H1 (cell line): ENCODE results near the gene FRMD5. TPM values are rescaled to one million over a fixed set of nuclear protein-coding genes. Genes with fewer than 3 reads are reported as not detected.

Source experiments
- ASH2L ChIP-seq: fragments of 200-600, 300-600 bp; sonication (generic); IDR thresholded peaks from one replicate; pipeline ENCODE4 v1.7.1; 2017; ENCODE audit warnings: low read length
- BACH1 ChIP-seq: IDR thresholded peaks from 2 replicates; pipeline ENCODE4 v1.6.1; 2012; ENCODE audit warnings: low read length, improper control_type of control experiment
- CBX8 ChIP-seq: fragments of 300-800, 300-1000 bp; sonication (generic); IDR thresholded peaks from 2 replicates; pipeline ENCODE4 v1.7.1; 2016; ENCODE audit warnings: low read depth, low read length, borderline replicate concordance
- HDAC6 ChIP-seq: IDR thresholded peaks from one replicate; pipeline ENCODE4 v1.7.1; 2012; ENCODE audit warnings: low read depth, mild to moderate bottlenecking, inconsistent platforms, low read length, moderate library complexity
- POU5F1 ChIP-seq: IDR thresholded peaks from 2 replicates; pipeline ENCODE4 v1.6.1; 2011; ENCODE audit warnings: low read depth, mild to moderate bottlenecking, low read length, moderate library complexity
- RBBP5 ChIP-seq: IDR thresholded peaks from 2 replicates; pipeline ENCODE4 v1.7.1; 2012; ENCODE audit warnings: low read depth, mild to moderate bottlenecking, inconsistent platforms, low read length, moderate library complexity, borderline replicate concordance
- SIX5 ChIP-seq: IDR thresholded peaks from 2 replicates; pipeline ENCODE4 v1.6.1; 2011; ENCODE audit warnings: mild to moderate bottlenecking, low read depth, low read length
- polyA plus RNA-seq, 7 experiments: library from polyadenylated mRNA; depleted of rRNA in 3 of 7; stranded (reverse) in 5 of 7; unstranded in 2 of 7; fragments of >200 nt in 5 of 7; fragments of 200-250 nt in 2 of 7; gene quantifications; 1 replicate in 5 of 7; 2 replicates in 1 of 7; 4 replicates in 1 of 7; pipeline versions ENCODE4 v1.2.1 to v1.2.3, GENCODE V29; 2011 to 2013; ENCODE audit warnings: missing spikeins in 2 of 7, mixed read lengths in 2 of 7
- total RNA-seq: library from RNA; stranded (reverse); fragmentation: NEBNext Ultra II Directional; extraction: Animal tissue kit (Norgen Biotek cat#: 25700); gene quantifications from 2 replicates; pipeline ENCODE4 v1.2.1, GENCODE V29; 2021

Gene FRMD5
- total and polyA plus RNA-seq, 2 of the 8 experiments (the other 6 are each of a cell fraction or from before 2014, with no cell fraction given) = 10.1 to 12.6 TPM

- TF ChIP-seq SIX5 = no peak
- TF ChIP-seq POU5F1 = no peak
- no peak for TF ChIP-seq CBX8
- TF ChIP-seq HDAC6 = no peak
- TF ChIP-seq ASH2L = no peak
- no peak for TF ChIP-seq BACH1
- TF ChIP-seq RBBP5 = no peak
Measured at GRCh38 chr15:44034933-44035624, 160.0 kb downstream of the FRMD5 start (continued).
